Endothelial cell of hepatic sinusoid (primary cell): Measurements from ENCODE around the gene HS3ST4.
"Not testable (repeated sequence)": the region's sequence is repeated elsewhere in the genome, so short reads cannot be mapped to it uniquely, and the experiment has no call there.

Experiments used
- in situ Hi-C: cut with HindIII; loops from 2 replicates; pipeline ENCODE4 v1.10.0; 2017; ENCODE audit warnings: low sequenced_read_pairs

Gene HS3ST4

DNA sequence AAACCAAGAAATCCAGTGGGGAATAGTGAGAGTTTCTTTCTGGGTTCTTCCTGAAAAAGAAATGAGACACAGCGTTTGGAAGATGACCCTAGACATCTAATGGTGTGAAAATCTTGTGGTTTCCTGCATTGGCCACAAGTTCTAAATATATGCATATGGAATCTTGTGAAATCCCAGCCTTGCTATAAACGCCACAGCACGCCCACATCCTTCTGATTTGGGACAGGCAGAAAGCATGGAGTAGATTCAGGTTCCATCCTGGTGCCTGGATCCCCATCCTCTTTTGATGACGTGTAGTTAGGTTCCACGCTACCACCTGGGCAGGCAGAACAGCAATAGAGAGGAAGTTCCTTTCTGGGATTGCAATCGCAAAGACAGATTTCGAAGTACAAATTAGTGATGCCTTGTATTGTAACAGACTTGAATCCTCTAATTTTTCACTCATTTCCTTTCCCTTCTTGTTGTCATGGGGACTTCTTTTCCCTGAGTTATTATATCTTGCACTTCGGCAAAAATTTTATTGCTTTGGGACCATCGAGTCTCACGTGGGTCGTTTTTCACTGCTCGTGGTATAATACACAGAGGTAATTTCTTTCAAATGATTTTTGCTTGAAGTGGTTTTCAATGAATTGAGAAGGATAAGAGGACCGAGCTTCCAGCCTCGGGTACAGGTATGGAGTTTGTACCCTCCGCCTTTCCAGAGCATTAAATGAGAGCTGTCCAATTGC, 37.6 kb downstream of the HS3ST4 start:
- in situ Hi-C loops, result no loop called here

DNA sequence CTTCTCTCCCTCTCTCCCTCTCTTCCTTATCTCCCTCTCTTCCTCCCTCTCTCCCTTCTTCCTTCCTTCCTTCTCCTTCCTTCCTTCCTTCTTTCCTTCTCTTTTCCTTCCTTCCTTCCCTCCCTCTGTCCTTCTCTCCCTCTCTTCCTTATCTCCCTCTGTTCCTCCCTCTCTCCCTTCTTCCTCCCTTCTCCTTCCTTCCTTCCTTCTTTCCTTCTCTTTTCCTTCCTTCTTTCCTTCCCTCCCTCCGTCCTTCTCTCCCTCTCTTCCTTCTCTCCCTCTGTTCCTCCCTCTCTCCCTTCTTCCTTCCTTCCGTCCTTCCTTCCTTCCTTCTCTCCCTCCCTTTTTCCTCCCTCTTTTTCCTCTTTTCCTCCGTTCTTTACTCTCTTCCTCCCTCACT, 38.6 kb downstream of the HS3ST4 start:
- in situ Hi-C loops, result no loop called here

DNA sequence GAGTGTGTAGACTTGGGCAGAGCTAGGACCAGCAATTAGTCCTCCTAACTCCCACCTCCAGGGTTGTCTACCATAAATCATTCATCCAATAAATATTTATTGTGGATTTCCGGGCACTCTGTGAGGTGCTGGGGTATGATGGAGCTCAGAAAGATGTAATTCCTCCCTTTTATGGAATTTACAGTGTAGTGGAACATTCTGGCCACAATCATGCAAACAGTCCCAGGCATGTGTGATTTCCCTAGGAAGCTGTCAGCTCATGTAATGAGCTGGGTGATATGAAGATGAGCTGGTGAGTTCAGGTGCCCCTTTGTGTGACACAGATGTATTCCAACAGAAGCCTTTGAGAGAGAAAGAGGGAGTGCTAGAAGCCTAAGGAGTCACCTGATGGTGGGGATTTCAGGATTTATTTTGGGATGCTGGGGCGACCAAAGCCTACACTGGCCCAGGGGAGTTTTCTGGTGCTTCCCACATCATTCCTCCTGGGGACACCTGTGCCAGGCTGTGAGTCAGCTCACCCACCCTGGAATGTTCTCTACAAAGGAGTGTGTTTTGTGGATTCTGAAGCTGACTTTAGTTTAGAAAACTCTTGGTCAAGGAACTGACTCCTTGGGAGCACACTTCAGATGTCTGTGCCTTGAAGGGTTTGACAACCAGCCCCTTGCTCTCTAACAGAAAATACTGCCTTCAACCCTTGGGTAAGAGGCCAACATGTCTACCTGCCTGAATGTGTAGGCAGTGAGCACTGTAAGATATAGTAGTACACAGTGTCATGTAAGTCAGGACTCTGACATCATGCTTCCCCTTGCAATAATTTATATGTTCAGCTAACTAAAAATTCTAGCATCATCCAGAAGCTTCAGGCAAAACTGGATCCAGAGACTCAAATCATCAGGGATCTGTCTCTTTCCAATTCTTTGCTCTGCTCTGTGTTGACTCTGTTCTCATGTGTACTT, 42.9 kb downstream of the HS3ST4 start:
- in situ Hi-C loops, result no loop called here

DNA sequence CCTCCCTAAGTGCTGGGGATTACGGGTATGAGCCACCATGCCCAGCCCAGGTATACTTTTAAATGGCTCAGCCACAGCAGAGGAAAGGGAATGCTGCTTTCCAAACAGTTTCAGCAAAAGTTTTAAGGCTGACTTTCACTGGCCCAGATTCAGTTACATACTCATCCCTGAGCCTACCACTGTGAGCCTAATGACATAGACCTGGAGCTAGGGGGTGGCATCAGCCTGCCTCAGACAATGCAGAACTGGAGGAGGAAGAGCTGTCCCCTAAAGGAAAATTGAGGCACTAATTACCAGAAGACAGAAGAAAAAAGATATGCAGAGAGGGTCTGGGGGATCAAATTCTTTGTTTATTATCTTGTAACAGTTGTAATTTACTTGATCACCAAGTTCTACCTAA, 43.9 kb downstream of the HS3ST4 start:
- in situ Hi-C loops, result no loop called here

DNA sequence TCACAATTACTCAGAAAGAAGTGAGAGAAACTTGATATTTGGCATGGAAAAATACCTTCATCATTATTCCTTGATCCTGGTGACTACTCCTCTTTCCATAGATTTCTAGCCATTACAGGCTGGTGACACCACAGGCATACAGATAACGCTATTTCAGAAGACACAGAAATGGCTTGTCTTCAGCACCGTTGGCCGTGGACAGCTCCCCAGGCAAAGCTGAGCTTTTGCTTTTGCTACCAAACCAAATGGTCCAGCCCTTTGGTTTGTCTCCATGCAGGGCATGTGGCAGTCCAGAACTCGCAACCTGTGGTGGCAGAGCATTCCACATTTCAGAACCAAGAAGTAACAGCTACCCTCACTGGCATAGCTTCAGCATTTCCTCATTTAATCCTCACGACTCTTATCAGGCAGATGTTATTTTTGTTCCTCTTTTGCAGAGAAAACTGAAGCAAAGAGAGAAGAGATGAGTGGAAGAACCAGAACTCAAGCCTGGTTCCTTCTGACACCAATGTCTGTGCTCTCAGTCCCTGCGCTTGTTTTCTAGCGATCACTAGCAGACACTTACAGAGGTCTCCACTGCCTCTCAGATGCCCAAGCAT, 55.5 kb downstream of the HS3ST4 start:
- in situ Hi-C loops, result no loop called here

DNA sequence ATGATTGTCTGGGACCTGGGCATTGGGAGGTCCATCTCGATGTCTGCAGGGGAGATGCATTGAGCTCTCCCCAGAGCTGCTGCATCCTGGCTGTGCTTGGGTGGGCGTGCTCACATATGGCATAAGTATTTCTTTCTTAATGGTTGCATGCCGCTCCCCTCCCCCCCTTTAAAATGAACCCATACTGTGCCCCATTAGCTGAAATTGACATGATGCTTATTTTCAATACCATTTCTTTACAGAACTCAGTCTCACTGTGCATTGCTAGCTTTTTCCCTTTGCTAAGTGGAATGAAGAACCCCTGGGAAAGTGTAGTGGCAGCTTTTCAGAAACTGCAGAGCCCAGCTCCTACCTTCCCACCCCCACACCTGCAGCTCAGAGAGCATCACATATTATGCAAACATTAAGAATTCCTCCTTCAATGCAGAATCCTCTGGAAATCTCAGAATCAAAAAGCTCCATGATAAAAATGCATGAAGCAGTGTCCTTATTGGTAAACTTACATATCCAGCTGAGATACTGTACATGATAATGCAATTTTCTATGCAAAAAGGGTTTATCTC, 56.4 kb downstream of the HS3ST4 start:
- in situ Hi-C loops, result no loop called here

DNA sequence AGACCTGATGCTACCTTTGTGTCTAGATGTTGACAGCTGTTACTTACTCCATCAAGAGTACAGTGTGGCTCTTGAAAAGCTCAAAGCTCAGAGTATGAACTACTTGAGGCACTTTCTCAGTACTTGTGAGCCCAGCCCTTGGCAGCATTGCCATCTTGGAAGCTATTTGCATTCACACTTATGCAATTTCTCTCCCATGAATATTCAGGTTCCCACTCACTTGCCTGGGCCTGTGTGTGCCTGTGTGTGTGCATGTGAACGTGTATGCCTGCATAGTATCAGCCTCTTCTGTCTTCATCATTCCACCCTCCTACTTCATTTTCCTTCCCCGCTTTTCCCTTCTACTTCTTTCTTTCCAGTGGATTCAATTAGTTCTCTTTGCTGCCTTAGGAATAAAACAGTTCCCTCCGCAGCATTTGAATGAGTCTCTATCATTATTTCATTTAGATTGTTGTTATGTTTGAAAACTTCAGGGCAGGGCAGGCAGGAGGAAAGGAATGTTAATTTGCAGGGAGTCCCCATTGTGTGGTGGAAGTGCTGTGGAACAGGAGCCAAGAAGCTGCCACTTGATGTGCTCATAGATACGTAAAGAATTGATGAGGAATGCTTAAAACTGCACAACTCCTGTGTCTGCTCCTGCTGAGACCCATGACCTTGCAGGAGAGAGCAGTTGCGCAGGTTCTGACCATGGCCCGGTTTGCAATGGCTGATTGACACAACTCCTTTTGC, 58.9 kb downstream of the HS3ST4 start:
- in situ Hi-C loops, result no loop called here

DNA sequence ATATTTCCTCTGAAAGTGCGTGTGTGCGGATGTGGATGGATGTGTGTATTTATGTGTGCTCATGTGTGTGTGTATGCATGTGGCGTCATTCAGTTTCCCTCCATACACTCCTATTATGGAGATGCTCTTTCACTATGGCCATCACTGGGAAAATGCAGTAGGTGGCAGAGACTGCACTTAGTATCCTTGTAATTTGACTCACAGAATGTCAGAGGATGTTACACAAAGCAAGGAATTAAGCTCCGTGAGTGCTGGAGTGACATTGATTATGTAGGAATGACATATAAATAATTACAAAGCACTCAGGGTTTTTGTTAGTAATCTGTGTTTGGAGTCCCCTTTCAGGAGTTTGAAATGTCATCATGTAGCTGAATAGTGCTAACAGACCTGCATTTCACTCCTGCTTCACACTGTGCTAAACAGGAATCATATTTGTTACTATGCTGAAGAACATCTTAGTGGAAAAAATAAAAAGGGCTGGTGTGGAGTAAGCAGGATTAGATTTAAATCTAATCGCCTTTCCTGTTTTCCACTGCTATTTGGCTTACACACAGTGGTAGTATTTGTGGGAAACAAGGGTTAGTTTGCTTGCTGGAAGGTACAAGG, 59.6 kb downstream of the HS3ST4 start:
- in situ Hi-C loops, result no loop called here

DNA sequence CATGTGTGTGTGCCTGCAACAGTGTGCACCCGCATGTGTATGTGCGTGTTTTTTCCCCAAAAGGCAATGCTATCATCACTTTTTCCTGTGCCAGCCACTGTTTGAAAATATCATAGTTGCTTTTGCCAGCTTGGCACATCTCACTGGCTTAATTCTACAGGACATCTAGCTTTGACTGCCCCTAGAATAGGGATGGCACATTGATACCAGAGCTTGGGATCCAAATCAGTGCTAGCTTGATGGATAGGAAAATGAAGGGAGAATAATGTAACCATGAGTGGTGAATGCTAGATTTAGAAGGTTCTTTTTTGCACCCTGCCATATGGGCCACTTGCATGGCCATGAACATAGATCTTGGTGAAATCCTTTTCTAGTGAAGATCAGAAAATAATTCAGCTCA, 72.7 kb downstream of the HS3ST4 start:
- in situ Hi-C loops, result no loop called here

DNA sequence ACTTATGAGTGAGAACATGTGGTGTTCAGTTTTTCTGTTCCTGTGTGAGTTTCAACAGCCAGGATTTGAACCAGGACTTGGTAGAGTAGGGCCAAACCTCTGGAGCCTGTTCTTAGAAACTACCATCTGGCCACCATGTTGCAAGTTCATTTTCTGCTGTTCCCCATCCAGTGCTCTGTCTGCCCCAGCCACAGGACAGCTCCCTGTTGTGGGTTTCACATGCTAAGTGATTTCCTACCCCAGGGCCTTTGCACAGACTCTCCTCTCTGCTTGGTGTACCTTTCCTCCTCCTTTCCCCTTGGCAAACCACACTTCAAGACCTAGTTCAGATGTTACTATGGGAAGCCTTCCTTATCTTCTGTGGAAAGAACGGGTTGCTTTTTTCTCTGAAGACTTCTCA, 79.5 kb downstream of the HS3ST4 start:
- in situ Hi-C loops, result no loop called here

DNA sequence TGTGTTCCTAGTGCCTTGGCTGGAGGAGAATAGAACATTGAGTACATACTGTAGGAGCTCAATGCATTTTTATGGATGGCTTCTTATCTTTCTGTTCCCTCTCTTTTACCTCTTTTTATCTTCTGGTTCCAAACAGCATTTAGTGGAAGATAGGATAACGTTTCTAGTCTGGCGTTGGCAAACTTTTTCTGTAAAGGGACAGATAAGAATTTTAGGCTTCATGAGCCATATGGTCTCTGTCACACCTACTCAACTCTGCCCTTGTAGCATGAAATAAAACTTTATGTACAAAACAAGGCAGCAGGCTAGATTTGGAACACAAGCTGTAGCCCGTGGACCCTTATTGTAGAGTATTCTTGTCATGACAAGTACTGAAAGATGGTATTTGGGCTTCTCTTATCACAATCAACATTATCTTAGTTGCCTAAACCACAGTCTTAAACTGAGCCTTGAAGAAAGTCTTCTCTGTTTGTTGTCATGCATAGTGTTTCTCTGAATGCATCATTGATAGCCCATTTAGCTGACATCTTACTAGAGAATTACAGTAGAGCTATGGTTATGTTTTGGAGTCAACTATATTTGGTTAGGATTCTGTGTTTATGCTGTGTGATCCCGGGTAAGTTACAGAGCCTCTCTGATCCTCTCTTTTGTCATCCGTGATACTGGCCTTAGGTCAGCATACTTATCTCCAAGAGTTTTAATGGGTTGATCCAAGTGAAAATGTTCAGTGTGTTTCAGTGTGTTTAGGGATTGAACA, 80.2 kb downstream of the HS3ST4 start:
- in situ Hi-C loops, result no loop called here

DNA sequence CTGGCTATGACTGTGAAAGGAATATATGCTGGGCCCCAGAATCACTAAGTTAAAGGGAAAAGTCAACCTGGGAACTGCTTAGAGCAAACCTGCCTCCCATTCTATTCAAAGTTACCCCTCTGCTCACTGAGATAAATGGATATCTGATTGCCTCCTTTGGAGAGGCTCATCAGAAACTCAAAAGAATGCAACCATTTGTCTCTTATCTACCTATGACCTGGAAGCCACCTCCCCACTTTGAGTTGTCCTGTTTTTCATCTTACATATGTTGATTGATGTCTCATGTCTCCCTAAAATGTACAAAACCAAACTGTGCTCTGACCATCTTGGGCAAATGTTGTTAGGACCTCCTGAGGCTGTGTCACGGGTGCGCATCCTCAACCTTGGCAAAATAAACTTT, 84.5 kb downstream of the HS3ST4 start:
- in situ Hi-C loops, result not testable (repeated sequence)

DNA sequence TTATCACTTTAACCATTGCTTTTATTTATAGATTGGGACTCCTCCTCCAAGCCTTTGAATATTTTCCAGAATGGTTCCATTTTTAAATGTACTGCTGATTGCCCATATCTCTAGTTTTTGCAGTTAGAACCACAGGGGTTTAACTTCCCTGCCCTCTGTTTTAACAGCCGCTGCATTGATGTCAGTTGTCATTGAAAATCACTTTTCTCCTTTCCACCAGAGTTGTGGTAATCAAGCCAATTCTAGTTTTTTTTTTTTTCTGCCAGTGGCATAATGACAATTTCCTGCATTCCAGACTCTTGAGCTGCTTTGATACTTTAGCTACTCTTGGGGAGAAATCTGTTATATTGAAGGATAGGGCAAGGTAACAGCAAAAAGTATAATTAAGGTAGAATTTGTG, 91.5 kb downstream of the HS3ST4 start:
- in situ Hi-C loops, result no loop called here

DNA sequence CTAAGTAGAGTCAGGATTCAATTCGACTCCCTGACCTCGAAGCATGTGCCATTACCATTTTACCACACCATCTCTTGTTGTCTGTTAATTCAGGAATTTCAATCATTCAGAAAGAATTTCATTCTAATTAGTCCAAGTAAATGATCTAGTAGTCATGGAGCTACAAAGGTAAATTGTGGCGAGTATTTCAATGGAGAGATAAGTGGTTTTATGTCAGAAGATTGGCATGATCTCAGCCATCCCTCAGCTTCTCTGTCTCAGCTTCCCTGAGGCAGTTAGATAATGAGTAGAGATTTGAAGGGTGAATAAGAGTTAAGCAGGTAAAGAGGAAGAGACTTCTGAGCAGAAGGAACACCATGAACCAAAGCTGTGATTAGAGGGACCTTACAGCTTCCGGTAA, 93.6 kb downstream of the HS3ST4 start:
- in situ Hi-C loops, result no loop called here

DNA sequence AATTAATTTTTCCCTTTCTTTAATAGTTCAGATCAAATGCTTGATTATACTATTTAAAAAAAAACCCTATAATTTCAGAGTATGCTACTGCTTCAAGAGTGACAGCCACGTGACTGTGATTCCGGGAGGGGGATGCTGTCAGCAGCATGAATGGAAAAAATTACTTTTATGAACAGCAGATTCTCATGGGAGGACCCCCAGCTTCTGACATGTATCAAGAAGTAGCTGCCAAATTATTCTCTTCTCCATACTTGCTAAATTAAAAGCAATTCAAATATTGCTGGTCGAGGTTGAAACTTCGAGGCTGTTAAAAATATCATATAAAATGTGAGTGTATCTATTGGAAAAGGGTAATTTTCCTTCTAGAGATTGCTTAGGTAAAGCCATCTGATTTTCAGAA, 95.0 kb downstream of the HS3ST4 start:
- in situ Hi-C loops, result no loop called here

DNA sequence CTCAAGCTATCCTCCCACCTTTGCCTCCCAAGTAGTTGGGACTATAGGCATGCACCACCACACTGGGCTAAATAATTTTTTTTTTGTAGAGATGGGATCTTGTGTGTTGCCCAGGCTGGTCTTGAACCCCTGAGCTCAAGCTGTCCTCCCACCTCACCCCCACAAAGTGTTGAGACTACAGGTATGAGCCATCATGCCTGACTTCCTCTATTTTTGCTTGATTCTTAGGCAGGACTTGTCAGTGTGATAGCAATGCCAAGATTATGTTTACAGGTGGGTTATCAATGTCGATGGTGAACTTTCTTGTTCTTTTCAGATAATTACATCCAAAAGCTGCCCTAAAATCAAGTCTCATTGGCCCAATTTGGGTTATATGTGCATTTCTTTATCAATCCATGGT, 96.9 kb downstream of the HS3ST4 start:
- in situ Hi-C loops, result no loop called here

DNA sequence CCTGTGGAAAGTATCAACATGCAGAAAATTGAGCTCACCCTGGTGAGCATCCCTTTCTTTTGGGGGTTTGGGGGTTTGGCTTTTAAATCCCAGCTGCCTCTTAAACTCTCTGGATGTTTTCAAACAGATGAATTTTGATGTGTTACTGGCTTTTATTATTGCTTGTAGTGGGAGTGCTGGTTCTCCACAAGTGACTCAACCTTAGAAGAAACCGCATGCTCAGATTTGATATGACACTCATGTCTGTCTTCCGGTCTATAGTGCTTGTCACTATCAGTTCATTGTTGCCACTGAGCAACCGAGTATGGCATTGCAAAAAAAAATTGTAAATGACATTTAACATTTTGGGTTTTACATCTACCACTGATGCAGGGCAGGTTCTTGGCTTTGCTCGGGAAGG, 104.5 kb downstream of the HS3ST4 start:
- in situ Hi-C loops, result no loop called here

DNA sequence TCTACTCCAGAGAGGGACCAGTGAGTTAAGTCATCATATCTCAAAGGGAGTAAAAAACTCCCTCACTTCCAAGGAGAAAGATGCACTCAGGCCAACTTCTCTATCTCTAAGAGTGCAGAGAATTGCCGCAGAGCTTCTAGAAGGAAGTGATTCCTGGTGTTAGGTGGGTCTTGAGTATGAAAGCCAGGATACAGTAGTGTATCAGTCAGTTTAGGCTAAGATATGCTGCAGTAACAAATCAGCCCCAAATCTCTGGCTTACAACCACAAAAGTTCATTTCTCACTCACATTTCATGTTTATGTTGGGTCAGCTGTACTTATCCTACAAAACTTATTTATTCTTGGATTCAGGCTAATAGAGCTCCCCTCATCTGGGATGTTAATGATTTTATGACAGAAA, 106.3 kb downstream of the HS3ST4 start:
- in situ Hi-C loops, result no loop called here

DNA sequence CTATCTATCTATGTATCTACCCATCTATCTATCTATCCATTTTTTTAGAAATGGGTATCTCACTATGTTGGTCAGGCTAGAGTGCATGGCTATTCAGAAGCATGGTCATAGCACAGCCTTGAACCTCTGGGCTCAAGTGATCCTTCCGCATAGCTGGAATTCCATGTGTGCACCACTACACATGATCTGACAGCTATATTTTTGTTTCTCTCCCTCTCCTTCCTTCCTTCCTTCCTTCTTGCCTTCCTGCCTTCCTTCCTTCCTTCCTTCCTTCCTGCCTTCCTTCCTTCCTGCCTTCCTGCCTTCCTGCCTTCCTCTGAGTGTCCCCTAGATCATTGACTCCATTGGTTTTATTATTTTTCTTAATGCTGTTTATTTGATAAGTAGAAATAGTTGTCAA, 108.1 kb downstream of the HS3ST4 start:
- in situ Hi-C loops, result no loop called here

DNA sequence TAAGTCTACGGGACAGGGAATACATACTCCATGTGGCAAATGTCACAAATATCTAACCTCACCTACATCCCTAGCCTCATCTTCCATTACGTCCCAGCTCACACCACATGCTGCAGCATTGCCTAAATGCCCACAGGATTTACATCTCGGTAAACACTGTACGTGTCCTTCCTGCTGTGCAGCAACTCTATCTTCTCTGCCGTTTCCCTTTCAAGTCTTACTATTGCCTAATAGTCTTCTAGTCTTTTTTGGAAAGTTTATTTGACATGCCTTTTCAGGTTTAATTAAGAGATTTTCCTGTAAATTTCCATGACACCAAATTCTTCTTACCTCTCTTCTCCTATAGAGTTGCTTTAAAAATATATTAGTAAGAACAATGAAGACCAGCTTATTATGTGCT, 120.5 kb downstream of the HS3ST4 start:
- in situ Hi-C loops, result no loop called here
